ENCODE data around the gene RERGL.

DNA sequence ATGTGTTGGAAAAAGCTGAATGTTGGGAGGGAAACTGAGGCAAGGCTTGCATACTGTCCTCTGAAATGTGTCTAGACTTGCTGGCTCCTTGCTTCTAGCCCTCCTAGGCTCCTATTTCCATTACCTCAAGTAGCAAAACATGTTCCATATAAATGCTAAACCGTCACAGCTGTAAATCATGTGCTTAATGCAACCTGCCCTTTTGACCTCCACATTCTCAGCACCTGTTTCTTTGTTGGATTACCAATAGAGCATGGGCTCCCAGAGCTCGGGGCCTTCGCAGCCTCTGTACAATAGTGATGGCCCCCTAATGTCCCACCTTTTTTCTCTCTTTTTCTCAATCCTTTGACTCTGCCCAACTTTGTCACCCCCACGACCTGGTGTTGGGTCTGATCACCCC lies 23.3 kb downstream of the RERGL start:
- TF ChIP-seq CTCF (IDR thresholded peaks at IDR 0.05; ENCODE audit: low read length) (no peak), EZH2 (IDR thresholded peaks at IDR 0.05; ENCODE audit: borderline replicate concordance, low read length) (no peak)

Data from OCI-LY1 (cell line).